COR-L47 (cell line): ENCODE data around the gene CNTNAP2.

Source experiments
- DNase-seq: peaks from one replicate; lab custom pipeline; 2025; lab: John Stamatoyannopoulos, UW

The CNTNAP2 gene

DNA sequence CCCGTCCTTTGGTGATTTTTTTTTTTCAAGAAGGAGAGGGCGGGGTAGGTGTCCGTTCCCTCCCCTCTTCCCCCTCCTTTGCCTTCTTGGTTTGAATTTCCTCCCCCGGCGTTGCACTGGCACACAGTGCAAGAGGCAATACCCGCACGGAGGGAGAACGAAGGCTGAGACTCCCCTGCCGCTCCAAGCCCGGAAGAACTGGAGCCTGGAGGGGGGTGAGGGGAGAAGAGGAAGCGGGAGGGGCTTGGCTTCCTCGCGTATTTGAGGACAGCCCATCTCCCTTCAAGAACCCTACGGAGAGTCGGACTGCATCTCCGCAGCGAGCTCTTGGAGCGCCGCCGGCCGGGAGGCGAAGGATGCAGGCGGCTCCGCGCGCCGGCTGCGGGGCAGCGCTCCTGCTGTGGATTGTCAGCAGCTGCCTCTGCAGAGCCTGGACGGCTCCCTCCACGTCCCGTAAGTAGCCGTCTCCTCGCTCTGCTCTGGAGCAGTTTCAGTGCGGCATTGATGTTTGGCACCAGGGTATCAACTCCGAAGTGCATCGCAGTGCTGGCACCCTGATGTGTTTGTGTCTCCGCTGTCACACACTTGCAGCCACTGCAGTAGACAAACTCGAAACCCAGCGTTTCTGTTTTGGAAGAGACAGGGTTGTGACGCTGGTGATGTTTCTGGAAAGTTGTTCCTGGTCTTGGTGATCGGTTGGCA, at the start of gene CNTNAP2:
Gene CNTNAP2 (plus strand): TSS at position 281 of the 702 bp plus-strand sequence. CDS start 76 bp downstream, at position 357.
- peak; percentile 78 for DNase-seq

DNA sequence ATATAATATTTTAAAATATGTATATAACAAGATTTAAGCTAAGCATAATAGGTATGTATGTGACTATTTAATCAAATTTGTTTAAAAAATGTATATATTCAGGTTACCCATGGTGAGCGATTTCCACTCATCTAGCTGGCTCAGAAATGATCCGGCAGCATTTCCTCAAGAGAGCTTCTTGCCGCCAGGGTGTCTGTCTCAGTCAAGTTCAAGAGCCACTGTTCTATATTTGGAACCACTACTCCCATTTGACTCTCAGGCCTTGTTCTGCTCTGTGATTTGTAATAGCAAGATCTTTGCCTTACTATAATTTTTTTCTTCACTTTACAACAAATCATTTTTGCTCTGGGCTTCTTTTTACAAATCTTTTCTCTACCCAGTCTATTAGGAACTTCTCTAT, 48.7 kb upstream of the CNTNAP2 start:
- no peak for DNase-seq

GRCh38 chr7:146074195-146074765, 42.3 kb upstream of the CNTNAP2 start:
- no peak for DNase-seq

DNA sequence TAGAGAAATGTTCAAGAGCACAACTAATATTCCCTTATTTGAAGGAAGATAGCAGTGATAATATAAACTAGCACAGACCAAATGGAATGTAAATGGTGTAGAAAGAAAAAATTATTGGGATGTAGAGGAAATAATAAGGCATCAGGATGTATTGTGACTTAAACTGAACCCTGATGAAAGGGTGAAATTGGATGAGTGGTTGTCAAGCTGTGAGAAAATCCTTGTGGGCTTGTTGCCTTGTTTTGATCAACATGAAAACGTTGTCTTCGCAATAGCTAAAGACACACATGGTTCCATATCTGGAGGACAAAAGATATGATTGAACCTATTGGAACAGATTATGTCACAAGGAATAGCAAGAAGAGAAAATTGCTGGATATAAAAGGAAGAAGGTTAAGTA, 40.3 kb upstream of the CNTNAP2 start:
- DNase-seq, result no peak

DNA sequence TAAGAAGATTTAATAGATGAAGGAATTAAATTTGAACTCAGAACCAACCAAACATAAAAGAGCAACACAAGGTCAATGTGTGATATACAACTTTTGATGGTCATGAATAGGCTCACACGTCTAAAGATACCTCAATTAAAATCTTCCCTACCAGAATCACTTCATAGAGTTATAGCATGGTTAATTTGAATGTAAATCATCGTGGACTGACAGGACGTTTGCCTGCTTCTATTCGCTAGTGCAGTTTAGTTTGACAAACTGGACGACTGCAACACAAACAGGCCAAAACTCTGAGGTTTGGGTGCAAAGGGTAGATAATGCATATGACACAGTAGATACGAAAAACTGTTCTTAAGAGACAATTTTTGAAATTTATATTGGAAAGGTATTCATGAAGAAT, 32.5 kb upstream of the CNTNAP2 start:
- DNase-seq, result no peak

GRCh38 chr7:146090023-146090645, 26.5 kb upstream of the CNTNAP2 start:
- peak; percentile 56 for DNase-seq

GRCh38 chr7:146094356-146094755, 22.2 kb upstream of the CNTNAP2 start:
- no peak for DNase-seq

- DNase-seq, result no peak
Observed at GRCh38 chr7:146096994-146097393, 19.6 kb upstream of the CNTNAP2 start.

- no peak for DNase-seq
Observed at GRCh38 chr7:146106319-146106718, 10.3 kb upstream of the CNTNAP2 start.

GRCh38 chr7:146112755-146113154, 3.8 kb upstream of the CNTNAP2 start:
- no peak for DNase-seq

DNA sequence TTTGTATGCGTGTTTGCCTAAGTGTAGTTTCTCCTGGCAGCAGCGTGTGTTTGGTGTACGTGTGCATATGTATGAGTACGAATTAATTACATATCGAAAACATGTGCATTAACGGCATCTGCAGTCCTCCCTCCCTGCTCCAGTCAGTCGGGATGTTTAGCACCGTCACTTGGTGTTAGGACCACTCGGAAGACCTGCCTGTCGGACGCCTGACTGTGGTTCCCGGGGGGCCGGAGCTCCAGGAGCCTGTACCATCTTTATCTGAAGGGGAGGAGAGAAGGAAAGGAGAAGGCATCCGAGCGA, 1.1 kb upstream of the CNTNAP2 start:
- DNase-seq, result peak; percentile 56

DNA sequence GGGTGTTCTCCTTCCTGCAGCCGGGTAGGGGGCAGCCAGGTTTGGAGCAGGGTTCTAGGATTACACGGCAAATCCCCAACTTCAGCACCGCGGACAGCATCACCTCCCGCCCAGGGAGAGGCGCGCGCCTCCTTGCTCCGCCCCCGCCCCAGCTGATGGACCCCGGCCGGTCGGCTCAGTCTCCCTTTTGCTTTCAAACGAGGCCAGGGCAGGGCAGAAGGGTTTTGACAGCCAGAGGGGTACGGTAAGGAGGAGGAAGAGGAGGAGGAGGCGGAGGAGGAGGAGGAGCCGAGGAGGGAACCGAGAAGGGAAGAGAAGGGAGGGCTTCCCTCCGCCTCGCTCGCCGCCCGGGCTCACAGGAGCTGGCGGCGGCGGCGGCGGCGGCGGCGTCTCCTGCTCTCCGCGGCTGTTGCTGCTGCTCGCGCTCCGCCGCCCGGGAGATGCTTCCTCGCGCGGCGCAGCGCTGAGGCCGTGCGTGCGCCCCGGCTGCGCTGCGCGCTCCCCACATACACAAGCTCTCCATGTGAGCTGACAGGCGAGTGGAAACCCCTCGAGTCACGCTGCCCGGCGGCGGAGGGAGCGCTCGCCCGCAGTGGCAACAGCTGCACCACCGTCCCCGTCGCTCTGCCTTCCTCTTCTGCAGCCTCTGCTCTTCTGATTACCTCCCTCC, 615 bp upstream of the CNTNAP2 start:
- DNase-seq, result peak; percentile 78

DNA sequence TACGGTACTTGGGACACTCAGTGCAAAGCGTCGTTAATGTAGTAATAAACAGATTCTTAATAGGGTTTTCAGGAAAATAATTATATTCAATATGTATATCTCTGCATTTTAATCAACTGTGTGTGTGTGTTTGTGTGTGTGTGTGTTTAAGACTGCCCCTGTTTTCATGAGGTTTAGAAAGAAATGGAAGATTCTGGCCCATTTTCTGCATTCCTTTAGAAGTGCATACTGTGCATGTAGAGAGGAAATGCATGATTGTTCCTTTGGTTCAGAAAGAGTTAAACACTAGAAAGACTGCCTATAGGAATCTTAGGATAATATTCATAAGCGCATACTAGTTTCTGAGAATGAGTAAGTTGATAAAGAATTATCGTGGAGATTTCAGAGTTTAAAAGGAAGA, 975 bp downstream of the CNTNAP2 start:
- no peak for DNase-seq

GRCh38 chr7:146119002-146119401, 2.4 kb downstream of the CNTNAP2 start:
- no peak for DNase-seq

DNA sequence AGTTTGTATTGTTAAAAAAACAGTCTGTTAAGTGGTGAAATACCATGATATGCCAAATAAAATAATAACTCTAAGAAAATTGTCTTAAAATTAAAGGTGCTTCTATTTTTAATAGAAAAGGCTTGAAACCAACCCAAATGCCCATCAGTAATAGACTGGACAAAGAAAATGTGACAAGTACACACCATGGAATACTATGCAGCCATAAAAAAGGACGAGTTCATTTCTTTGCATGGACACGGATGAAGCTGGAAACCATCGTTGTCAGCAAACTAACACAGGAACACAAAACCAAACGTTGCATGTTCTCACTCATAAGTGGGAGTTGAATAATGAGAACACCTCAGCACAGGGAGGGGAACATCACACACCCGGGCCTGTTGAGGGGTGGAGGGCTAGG, 7.1 kb downstream of the CNTNAP2 start:
- DNase-seq, result no peak

GRCh38 chr7:146126767-146127509, 10.3 kb downstream of the CNTNAP2 start:
- no peak for DNase-seq

DNA sequence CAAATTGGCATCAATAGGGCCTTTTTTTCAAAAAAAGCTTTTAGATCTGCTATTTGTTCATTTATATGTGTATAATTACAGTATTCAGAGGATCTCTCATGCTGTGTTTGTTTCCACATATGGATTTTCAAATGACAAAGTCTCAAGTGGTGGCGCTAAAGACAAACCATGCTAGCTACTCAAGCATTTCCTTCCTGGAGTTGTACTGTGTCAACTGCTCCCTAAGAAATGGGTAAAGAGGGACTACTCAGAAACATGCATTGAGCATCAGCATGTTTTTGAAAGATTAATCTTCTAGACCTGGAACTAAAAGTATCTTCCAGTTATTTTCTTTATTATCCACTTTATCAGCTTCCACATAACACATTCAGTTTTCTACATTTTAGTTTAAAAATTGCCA, 12.7 kb downstream of the CNTNAP2 start:
- DNase-seq, result no peak

- DNase-seq, result no peak
Observed at GRCh38 chr7:146129997-146130396, 13.4 kb downstream of the CNTNAP2 start.

- DNase-seq, result no peak
Observed at GRCh38 chr7:146131701-146132100, 15.1 kb downstream of the CNTNAP2 start.

DNA sequence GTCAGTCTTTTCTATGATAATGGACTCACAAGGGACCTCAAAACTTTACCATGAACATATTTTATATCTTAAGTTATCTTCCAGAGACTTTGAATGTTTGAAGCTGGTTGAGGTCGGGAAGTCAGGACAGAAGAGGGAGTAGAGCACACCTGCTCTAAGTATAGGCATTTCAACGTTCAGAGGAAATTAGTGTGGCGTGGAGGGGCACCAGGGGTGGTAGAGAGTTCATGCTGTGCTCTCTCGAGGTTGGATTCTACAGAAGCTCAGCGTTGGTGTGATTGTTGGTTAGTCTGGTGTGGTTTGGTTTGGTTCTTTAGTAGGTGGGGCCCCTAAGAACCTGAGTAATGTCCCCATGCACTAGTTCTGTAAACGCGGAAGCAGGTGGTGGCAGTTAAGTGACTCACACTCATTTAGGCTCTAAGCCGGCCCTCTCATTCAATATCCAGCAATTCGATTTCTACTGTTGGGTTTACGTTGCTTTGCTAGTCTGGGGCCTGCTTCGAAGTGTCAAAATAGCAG, 19.8 kb downstream of the CNTNAP2 start:
- DNase-seq, result no peak

DNA sequence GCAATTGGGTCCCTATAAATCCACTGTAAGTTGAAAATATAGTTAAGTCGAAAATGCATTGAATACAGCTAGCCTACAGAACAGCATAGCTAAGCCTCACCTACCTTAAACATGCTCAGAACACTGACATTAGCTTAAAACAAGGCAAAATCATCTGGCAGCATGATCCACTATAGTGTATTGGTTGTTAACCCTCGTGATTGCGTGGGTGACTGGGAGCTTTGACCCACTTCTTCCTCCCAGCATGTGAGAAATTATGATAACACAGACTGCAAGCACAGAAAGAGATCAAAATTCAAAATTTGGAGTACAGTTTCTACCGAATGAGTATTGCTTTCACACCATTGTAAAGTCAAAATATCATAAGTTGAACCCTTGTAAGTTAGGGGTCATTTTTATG, 22.3 kb downstream of the CNTNAP2 start:
- DNase-seq, result no peak

- DNase-seq, result no peak
Observed at GRCh38 chr7:146146831-146147486, 30.4 kb downstream of the CNTNAP2 start.
